Adrenal gland (tissue), 12 donors: ENCODE measurements around the gene SNX25. TPM values are rescaled to one million over a fixed set of nuclear protein-coding genes. Genes with fewer than 3 reads are reported as not detected.

ENCODE experiments used
- DNase-seq, 7 donors: peaks; one replicate each; pipeline ENCODE4 v3.0.0-alpha.2; 2019 to 2020
- H3K27ac ChIP-seq, 5 donors: fragments of 200-600 bp; sonication (generic) in 4 of 5; 1 replicate in 3 of 5; 2 replicates in 2 of 5; pipeline versions ENCODE4 v1.5.1 to v1.8.0; 2016 to 2020; ENCODE audit warnings: mild to moderate bottlenecking in 1 of 5
- H3K27me3 ChIP-seq: fragments of 200-600 bp; 2 replicates; pipeline ENCODE4 v1.8.0; 2021
- H3K36me3 ChIP-seq, 2 donors: fragments of 200-600 bp; replicated peaks in 1 of 2; 1 replicate in 1 of 2; 2 replicates in 1 of 2; pipeline versions ENCODE4 v1.5.1 to v1.8.0; 2018 to 2022
- H3K4me1 ChIP-seq, 2 donors: fragments of 200-600 bp; replicated peaks in 1 of 2; 1 replicate in 1 of 2; 2 replicates in 1 of 2; pipeline versions ENCODE4 v1.5.1 to v1.8.0; 2018 to 2021
- H3K4me3 ChIP-seq, 4 donors: fragments of 200-600 bp; sonication (generic) in 3 of 4; one replicate each; pipeline ENCODE4 v1.5.1; 2016 to 2018
- H3K9me3 ChIP-seq, 3 donors: fragments of 200-600 bp; sonication (generic) in 1 of 3; replicated peaks in 1 of 3; 1 replicate in 2 of 3; 2 replicates in 1 of 3; pipeline versions ENCODE4 v1.5.1 to v1.8.0; 2016 to 2021
- CTCF ChIP-seq, 6 experiments: fragments of 450-650 bp in 4 of 6; fragments of 200-600 bp in 2 of 6; sonication (generic) in 1 of 6; IDR thresholded peaks; 1 replicate in 5 of 6; 2 replicates in 1 of 6; pipeline versions ENCODE4 v1.5.1 to v1.8.0; 2016 to 2021; ENCODE audit warnings: antibody characterized with exemption in 6 of 6, mild to moderate bottlenecking in 2 of 6, moderate library complexity in 1 of 6
- POLR2A ChIP-seq, 2 donors: fragments of 450-650 bp; IDR thresholded peaks; one replicate each; pipeline ENCODE4 v1.6.1; 2017; ENCODE audit warnings: antibody characterized with exemption in 2 of 2, mild to moderate bottlenecking in 2 of 2, moderate library complexity in 1 of 2
- WGBS, 4 donors: extraction: QIAGEN DNeasy Blood & Tissue Kit in 2 of 4; methylation state at CpG; one replicate each; pipeline versions ENCODE4 v1.1.5 to v1.1.7; 2013 to 2017; 5-methylcytosine and 5-hydroxymethylcytosine counted together
- intact Hi-C, 2 donors: fragments of 100-400 bp; cut with DNase I; formaldehyde crosslinking; loops; one replicate each; pipeline versions ENCODE4 v1.14.1 to v1.15.0; 2022 to 2023
- polyA plus RNA-seq, 3 donors: library from polyadenylated mRNA; stranded (reverse); fragments of 200-250 nt in 2 of 3; fragments of 350-450 nt in 1 of 3; fragmentation: Illumina TruSeq in 1 of 3; extraction: RNeasy Lipid Tissue Mini Kit (QIAGEN cat#74804) in 1 of 3; gene quantifications; one replicate each; pipeline ENCODE4 v1.2.3, GENCODE V29; 2013 to 2014
- total RNA-seq, 9 donors: library from RNA; depleted of rRNA in 4 of 9; stranded (reverse); fragments of >200 nt in 4 of 9; fragments of 120-200 nt in 1 of 9; fragmentation: NEBNext Ultra II Directional in 1 of 9; extraction: Animal tissue kit (Norgen Biotek cat#: 25700) in 1 of 9; gene quantifications; one replicate each; pipeline versions ENCODE4 v1.1.0 to v1.2.4, GENCODE V29; 2013 to 2023
- donor health status: healthy with polysubstance abuse.
- donor health status: Bipolar disorder and iron deficiency.
- donor health status: DM: yes; HTN: yes; CAD: no.
- donor health status: DM: no; HTN: no; CAD: no.
- donor health status: DM: no; HTN: no; CAD: no.
- donor health status: DM: yes; HTN: yes; CAD: no.

The SNX25 gene
- total and polyA plus RNA-seq, 12 donors: 4.7 to 29.3 (median 13.3) TPM

GRCh38 chr4:185171373-185172071, 37.9 kb upstream of the SNX25 start:
- Histone ChIP-seq H3K9me3 (no peaks in the 10 kb centered on the region), H3K27ac (no peak overlapping the region), H3K36me3 (peaks cover 0 to 9% of the 10 kb centered on the region in 2 donors), H3K4me3 (no peak overlapping the region), H3K4me1 (peaks cover 0 to 6% of the 10 kb centered on the region in 2 donors), H3K27me3 (no peaks in the 10 kb centered on the region)
- intact Hi-C loops: no loop called here
- TF ChIP-seq CTCF (IDR thresholded peaks at IDR 0.05) (no peak), POLR2A (IDR thresholded peaks at IDR 0.05) (no peak)
- 75 to 94% (median 82%) methylated on average over 2 of the region's 2 CpGs for WGBS, 4 donors
- DNase-seq: no peak

- Histone ChIP-seq H3K36me3 (peaks cover 0 to 9% of the 10 kb centered on the region in 2 donors), H3K27me3 (no peaks in the 10 kb centered on the region), H3K4me1 (peaks cover 0 to 6% of the 10 kb centered on the region in 2 donors), H3K9me3 (no peaks in the 10 kb centered on the region), H3K4me3 (no peak overlapping the region), H3K27ac (no peak overlapping the region)
- intact Hi-C loops: no loop called here
- DNase-seq: no peak
- TF ChIP-seq CTCF (IDR thresholded peaks at IDR 0.05): no peak
- 88 to 93% (median 92%) methylated on average over 3 of the region's 3 CpGs for WGBS, 4 donors
Observed at GRCh38 chr4:185179488-185179887, 29.9 kb upstream of the SNX25 start.

- no peak for DNase-seq
- WGBS, 4 donors: 63 to 76% (median 65%) methylated on average over 2 of the region's 2 CpGs
- no peaks in the 10 kb centered on the region for H3K27me3 ChIP-seq
- H3K36me3 ChIP-seq: no peaks in the 10 kb centered on the region
- no peak overlapping the region for H3K4me3 ChIP-seq
- H3K9me3 ChIP-seq: no peaks in the 10 kb centered on the region
- peaks cover 0 to 6% of the 10 kb centered on the region in 2 donors for H3K4me1 ChIP-seq
- TF ChIP-seq CTCF (IDR thresholded peaks at IDR 0.05) (no peak), POLR2A (IDR thresholded peaks at IDR 0.05) (no peak)
- intact Hi-C loops: no loop called here
- no peak overlapping the region for H3K27ac ChIP-seq
Observed at GRCh38 chr4:185182239-185182638, 27.2 kb upstream of the SNX25 start.

- TF ChIP-seq CTCF (IDR thresholded peaks at IDR 0.05) (peak; percentile 63 to 89 (median 71)), POLR2A (IDR thresholded peaks at IDR 0.05) (no peak)
- Histone ChIP-seq H3K9me3 (no peaks in the 10 kb centered on the region), H3K36me3 (no peaks in the 10 kb centered on the region), H3K27ac (no peak overlapping the region), H3K27me3 (no peaks in the 10 kb centered on the region), H3K4me3 (no peak overlapping the region), H3K4me1 (peaks cover 0 to 6% of the 10 kb centered on the region in 2 donors)
- intact Hi-C loops: no loop called here
- peak; percentile 75 to 95 (median 87) for DNase-seq
- WGBS, 4 donors: 37 to 43% (median 40%) methylated on average over 6 of the region's 6 CpGs
Observed at GRCh38 chr4:185183622-185184281, 25.6 kb upstream of the SNX25 start.
